CD14-positive monocyte (primary cell): Measurements from ENCODE around the gene PDZD8. TPM values are rescaled to one million over a fixed set of nuclear protein-coding genes. Genes with fewer than 3 reads are reported as not detected.

ENCODE experiments used
- DNase-seq, 3 donors: peaks; one replicate each; pipeline ENCODE4 v3.0.0-alpha.2; 2011 to 2022
- H2AFZ ChIP-seq: 2 replicates; pipeline ENCODE4 v1.6.0; 2012; ENCODE audit warnings: mild to moderate bottlenecking, low read depth, low read length, inconsistent platforms; ENCODE audit not compliant: insufficient read depth, poor library complexity, severe bottlenecking
- H3K27ac ChIP-seq, 2 donors: 1 replicate in 1 of 2; 2 replicates in 1 of 2; pipeline ENCODE4 v1.5.1; 2012 to 2013; ENCODE audit warnings: low read length in 2 of 2, control low read depth in 1 of 2, inconsistent platforms in 1 of 2, low read depth in 1 of 2, mild to moderate bottlenecking in 1 of 2
- H3K27me3 ChIP-seq, 2 donors: one replicate each; pipeline versions ENCODE4 v1.6.0 to v1.6.1; 2011 to 2013; ENCODE audit warnings: low read length in 2 of 2; ENCODE audit not compliant: control insufficient read depth in 2 of 2, insufficient read depth in 2 of 2
- H3K36me3 ChIP-seq, 2 donors: replicated peaks in 1 of 2; 1 replicate in 1 of 2; 2 replicates in 1 of 2; pipeline versions ENCODE4 v1.5.1 to v1.6.1; 2012 to 2013; ENCODE audit warnings: low read length in 2 of 2, control low read depth in 1 of 2, inconsistent platforms in 1 of 2, mild to moderate bottlenecking in 1 of 2; ENCODE audit not compliant: insufficient read depth in 2 of 2, control insufficient read depth in 1 of 2
- H3K4me1 ChIP-seq, 2 donors: 1 replicate in 1 of 2; 2 replicates in 1 of 2; pipeline versions ENCODE4 v1.5.1 to v1.6.1; 2012 to 2013; ENCODE audit warnings: low read length in 2 of 2, control low read depth in 1 of 2, inconsistent platforms in 1 of 2, mild to moderate bottlenecking in 1 of 2, moderate library complexity in 1 of 2; ENCODE audit not compliant: insufficient read depth in 2 of 2, control insufficient read depth in 1 of 2
- H3K4me2 ChIP-seq: replicated peaks from 2 replicates; pipeline ENCODE3; 2012; ENCODE audit warnings: low read length, moderate library complexity, mild to moderate bottlenecking; ENCODE audit not compliant: poor library complexity, severe bottlenecking; ENCODE audit errors: extremely low read depth
- H3K4me3 ChIP-seq, 3 experiments: fragments of 200-600 bp in 1 of 3; sonication (generic) in 1 of 3; replicated peaks in 1 of 3; 1 replicate in 2 of 3; 2 replicates in 1 of 3; pipeline ENCODE4 v1.5.1; 2011 to 2013; ENCODE audit warnings: low read length in 3 of 3, mild to moderate bottlenecking in 3 of 3, control low read depth in 2 of 3, low read depth in 2 of 3, inconsistent platforms in 1 of 3, moderate library complexity in 1 of 3
- H3K79me2 ChIP-seq: 2 replicates; pipeline ENCODE4 v1.6.0; 2012; ENCODE audit warnings: mild to moderate bottlenecking, control low read depth, inconsistent platforms, low read length, moderate library complexity; ENCODE audit not compliant: insufficient read depth
- H3K9ac ChIP-seq: 2 replicates; pipeline ENCODE4 v1.6.0; 2017; ENCODE audit warnings: low read length, mild to moderate bottlenecking; ENCODE audit not compliant: insufficient read depth, poor library complexity, severe bottlenecking
- H3K9me3 ChIP-seq, 2 donors: replicated peaks in 1 of 2; 1 replicate in 1 of 2; 2 replicates in 1 of 2; pipeline versions ENCODE4 v1.5.1 to v1.6.1; 2012 to 2013; ENCODE audit warnings: low read length in 2 of 2, control low read depth in 1 of 2; ENCODE audit not compliant: control insufficient read depth in 1 of 2, insufficient read depth in 1 of 2
- H4K20me1 ChIP-seq: 2 replicates; pipeline ENCODE4 v1.6.0; 2012; ENCODE audit warnings: mild to moderate bottlenecking, low read length, control low read depth, moderate library complexity; ENCODE audit not compliant: insufficient read depth
- H3K27ac Mint-ChIP-seq, 7 donors: one replicate each; pipeline ENCODE4 v1.8.0; 2020; ENCODE audit warnings: mild to moderate bottlenecking in 7 of 7, mixed read lengths in 7 of 7, moderate library complexity in 6 of 7, inconsistent platforms in 2 of 7
- H3K27me3 Mint-ChIP-seq, 3 donors: one replicate each; pipeline ENCODE4 v1.8.0; 2021 to 2022; ENCODE audit warnings: low read depth in 3 of 3, mild to moderate bottlenecking in 3 of 3, mixed read lengths in 3 of 3, moderate library complexity in 3 of 3, inconsistent platforms in 1 of 3
- H3K36me3 Mint-ChIP-seq, 2 donors: one replicate each; pipeline ENCODE4 v1.8.0; 2020; ENCODE audit warnings: mixed read lengths in 2 of 2, inconsistent platforms in 1 of 2, mild to moderate bottlenecking in 1 of 2
- H3K4me1 Mint-ChIP-seq: one replicate; pipeline ENCODE4 v1.8.0; 2020; ENCODE audit warnings: mild to moderate bottlenecking, mixed read lengths
- H3K4me3 Mint-ChIP-seq, 2 donors: one replicate each; pipeline ENCODE4 v1.8.0; 2020; ENCODE audit warnings: mild to moderate bottlenecking in 2 of 2, mixed read lengths in 2 of 2, moderate library complexity in 1 of 2
- H3K9me3 Mint-ChIP-seq, 7 donors: one replicate each; pipeline ENCODE4 v1.8.0; 2020 to 2022; ENCODE audit warnings: mixed read lengths in 7 of 7, mild to moderate bottlenecking in 6 of 7, moderate library complexity in 6 of 7, inconsistent platforms in 2 of 7
- CTCF ChIP-seq: fragments of 200-600 bp; IDR thresholded peaks from one replicate; pipeline ENCODE4 v1.8.0; 2022; ENCODE audit warnings: antibody characterized with exemption, mild to moderate bottlenecking
- WGBS: methylation state at CpG from one replicate; pipeline ENCODE4 v1.1.5; 2013; ENCODE audit warnings: missing lambda C conversion rate; ENCODE audit not compliant: insufficient coverage; 5-methylcytosine and 5-hydroxymethylcytosine counted together
- intact Hi-C, 2 donors: fragments of 100-400 bp; cut with micrococcal nuclease; formaldehyde crosslinking; loops; one replicate each; pipeline versions ENCODE4 v1.15.0 to v1.15.1; 2023
- polyA plus RNA-seq, 3 donors: library from polyadenylated mRNA; depleted of rRNA in 1 of 3; unstranded in 2 of 3; stranded (reverse) in 1 of 3; fragments of 300-500 nt in 2 of 3; fragments of >200 nt in 1 of 3; fragmentation: Illumina TruSeq in 2 of 3; gene quantifications; 1 replicate in 2 of 3; 2 replicates in 1 of 3; pipeline ENCODE4 v1.2.3, GENCODE V29; 2012 to 2021

PDZD8 gene
- polyA plus RNA-seq, 3 donors: 4.6 to 104 (median 9.0) TPM

- H3K9me3 ChIP-seq: no peaks in the 10 kb centered on the region
- no peak overlapping the region for H3K27ac ChIP-seq
- H3K4me1 ChIP-seq: no peaks in the 10 kb centered on the region
- Mint-ChIP-seq H3K4me1 (no peaks in the 10 kb centered on the region), H3K9me3 (no peaks in the 10 kb centered on the region), H3K27me3 (no peaks in the 10 kb centered on the region), H3K27ac (peak overlapping the region in 3 of 7 donors; percentile 13 to 35 (median 26)), H3K36me3 (peaks cover 36 to 39% of the 10 kb centered on the region in 2 donors), H3K4me3 (no peak overlapping the region)
- intact Hi-C loops: no loop called here
- no peak overlapping the region for H2AFZ ChIP-seq
- no peak for TF ChIP-seq CTCF
- WGBS: 91% methylated on average over 9 of the region's 12 CpGs
- no peak overlapping the region for H3K4me2 ChIP-seq
- H3K79me2 ChIP-seq: no peaks in the 10 kb centered on the region
- H3K36me3 ChIP-seq: peaks cover 42 to 89% of the 10 kb centered on the region in 2 donors
- no peaks in the 10 kb centered on the region for H3K27me3 ChIP-seq
- no peak for DNase-seq
- H4K20me1 ChIP-seq: peaks cover 9% of the 10 kb centered on the region
- H3K9ac ChIP-seq: no peak overlapping the region
- no peak overlapping the region for H3K4me3 ChIP-seq
Measured at GRCh38 chr10:117284716-117285494, 90.3 kb downstream of the PDZD8 start.

GRCh38 chr10:117277675-117278074, 97.6 kb downstream of the PDZD8 start:
- Mint-ChIP-seq H3K36me3 (peaks cover 10% of the 10 kb centered on the region in 2 donors), H3K4me3 (no peak overlapping the region), H3K27ac (no peak overlapping the region), H3K9me3 (no peaks in the 10 kb centered on the region), H3K27me3 (peaks cover 0 to 2% (median 1%) of the 10 kb centered on the region in 3 donors), H3K4me1 (peaks cover under 1% of the 10 kb centered on the region)
- no CpG with 5 or more reads among the region's 2 CpGs for WGBS
- no peak for TF ChIP-seq CTCF
- Histone ChIP-seq H3K27ac (no peak overlapping the region), H3K4me3 (no peak overlapping the region), H4K20me1 (no peaks in the 10 kb centered on the region), H3K9me3 (no peaks in the 10 kb centered on the region), H3K9ac (no peak overlapping the region), H3K4me1 (no peaks in the 10 kb centered on the region), H3K79me2 (no peaks in the 10 kb centered on the region), H3K36me3 (peaks cover 8 to 19% of the 10 kb centered on the region in 2 donors), H3K27me3 (no peaks in the 10 kb centered on the region), H3K4me2 (no peak overlapping the region), H2AFZ (no peak overlapping the region)
- no peak for DNase-seq
- intact Hi-C loops: no loop called here
